Measurements from ENCODE around the gene TMED1. TPM values are rescaled to one million over a fixed set of nuclear protein-coding genes. Genes with fewer than 3 reads are reported as not detected.

TMED1 gene
- polyA plus RNA-seq, 2 of the 4 experiments (the other 2 are of a cell fraction), result 29.9 to 37.0 TPM

- POLR2A ChIA-PET, result no interaction called here
- no peak overlapping the region for H3K27ac ChIP-seq
- no peaks in the 10 kb centered on the region for H3K4me1 ChIP-seq
- no peaks in the 10 kb centered on the region for H3K9me3 ChIP-seq
- ATAC-seq (peak; percentile 77 to 82), DNase-seq (ENCODE audit: low read depth in 1 of 2, low spot score in 1 of 2) (peak in 1 of 2 experiments; percentile 79), FAIRE-seq (no peak)
- TF ChIP-seq ZFP36 (IDR thresholded peaks at IDR 0.05; ENCODE audit: borderline replicate concordance, partially characterized antibody) (peak; percentile 78), FOSL2 (IDR thresholded peaks at IDR 0.05) (no peak), FOSL2 (CRISPR knock-in tag; IDR thresholded peaks at IDR 0.05) (peak; percentile 66), FOXS1 (CRISPR knock-in tag; IDR thresholded peaks at IDR 0.05) (no peak)
- CTCF ChIA-PET, result interaction anchor here (0.6 to 6.5 kb wide), 4 partner anchors 12 to 745 kb away, joined by 3 to 34 read pairs (median 4); partner anchors contain the start of gene TMED1
- H3K4me3 ChIP-seq, result no peak overlapping the region
- WGBS (ENCODE audit: missing lambda C conversion rate), result 46% methylated on average over 7 of the region's 7 CpGs
- no peak overlapping the region for H3K4me2 ChIP-seq
Observed at GRCh38 chr19:10852098-10852800, 16.2 kb upstream of the TMED1 start.

GRCh38 chr19:10850631-10851030, 14.6 kb upstream of the TMED1 start:
- POLR2A ChIA-PET, result no interaction called here
- no peaks in the 10 kb centered on the region for H3K9me3 ChIP-seq
- DNase-seq (ENCODE audit: low read depth in 1 of 2, low spot score in 1 of 2), result no peak
- ATAC-seq, result no peak
- no peak for TF ChIP-seq CEBPB (IDR thresholded peaks at IDR 0.05)
- TF ChIP-seq NFE2L2 (conservative IDR thresholded peaks at IDR 0.05; ENCODE audit: low read length), result no peak
- TF ChIP-seq USF2 (IDR thresholded peaks at IDR 0.05), result no peak
- no peak for TF ChIP-seq NR3C1 (IDR thresholded peaks at IDR 0.05)
- no peak for TF ChIP-seq CHD4 (IDR thresholded peaks at IDR 0.05; ENCODE audit: borderline replicate concordance)
- TF ChIP-seq TP53 (CRISPR knock-in tag; IDR thresholded peaks at IDR 0.05), result no peak
- TF ChIP-seq RARB (CRISPR knock-in tag; IDR thresholded peaks at IDR 0.05), result no peak
- TF ChIP-seq GATA3 (IDR thresholded peaks at IDR 0.05; ENCODE audit: borderline replicate concordance), result no peak
- TF ChIP-seq ELK1 (IDR thresholded peaks at IDR 0.05; ENCODE audit: low read depth, low read length), result no peak
- no peak for TF ChIP-seq CBX2 (IDR thresholded peaks at IDR 0.05; ENCODE audit: borderline replicate concordance, low read depth)
- TF ChIP-seq SMC3 (IDR thresholded peaks at IDR 0.05), result no peak
- no peak for TF ChIP-seq EHMT2 (IDR thresholded peaks at IDR 0.05; ENCODE audit: low read depth)
- TF ChIP-seq RFX5 (IDR thresholded peaks at IDR 0.05), result no peak
- TF ChIP-seq ZFP36 (IDR thresholded peaks at IDR 0.05; ENCODE audit: borderline replicate concordance, partially characterized antibody), result no peak
- TF ChIP-seq FOSB (CRISPR knock-in tag; IDR thresholded peaks at IDR 0.05), result no peak
- no peak for TF ChIP-seq HOXA7 (CRISPR knock-in tag; IDR thresholded peaks at IDR 0.05)
- no peak for TF ChIP-seq HEYL (CRISPR knock-in tag; IDR thresholded peaks at IDR 0.05)
- TF ChIP-seq RCOR1 (IDR thresholded peaks at IDR 0.05; ENCODE audit: low read depth, low read length), result no peak
- WGBS (ENCODE audit: missing lambda C conversion rate), result 78% methylated on average over 5 of the region's 5 CpGs
- no peak overlapping the region for H3K4me2 ChIP-seq
- no peak for FAIRE-seq
- H3K4me3 ChIP-seq, result no peak overlapping the region
- no peak overlapping the region for H3K27ac ChIP-seq
- no peaks in the 10 kb centered on the region for H3K4me1 ChIP-seq
- CTCF ChIA-PET, result interaction anchor here (0.8 to 6.5 kb wide), 3 partner anchors 11 to 15 kb away, joined by 3 to 34 read pairs (median 3); partner anchors contain the start of gene TMED1

- ATAC-seq, result no peak
- CTCF ChIA-PET, result interaction anchor here (0.6 to 6.5 kb wide), 2 partner anchors 16 to 104 kb away, joined by 3 to 34 read pairs; no protein-coding TSS in a partner anchor
- no peak for DNase-seq (ENCODE audit: low read depth in 1 of 2, low spot score in 1 of 2)
Observed at GRCh38 chr19:10848230-10848856, 12.3 kb upstream of the TMED1 start, which contains the start of gene C19orf38. C19orf38 (plus strand) TSS chr19:10848415; CDS start chr19:10848509, 94 bp downstream.

More at GRCh38 chr19:10848230-10848856, 12.3 kb upstream of the TMED1 start, which contains the start of gene C19orf38:
- no peaks in the 10 kb centered on the region for H3K4me1 ChIP-seq
- no peak within 1 kb of the TSS for H3K27ac ChIP-seq
- FAIRE-seq, result no peak
- no peak within 1 kb of the TSS for H3K4me3 ChIP-seq
- H3K4me2 ChIP-seq, result no peak within 1 kb of the TSS
- no peaks in the 10 kb centered on the region for H3K9me3 ChIP-seq
- no peak for TF ChIP-seq ELK1 (IDR thresholded peaks at IDR 0.05; ENCODE audit: low read depth, low read length)
- no peak for TF ChIP-seq MAZ (IDR thresholded peaks at IDR 0.05; ENCODE audit: borderline replicate concordance, low read depth, low read length)
- TF ChIP-seq TFCP2L1 (CRISPR knock-in tag; IDR thresholded peaks at IDR 0.05), result no peak
- TF ChIP-seq CEBPB (IDR thresholded peaks at IDR 0.05), result no peak
- TF ChIP-seq FOSL2 (IDR thresholded peaks at IDR 0.05), result no peak
- no peak for TF ChIP-seq FOSL2 (CRISPR knock-in tag; IDR thresholded peaks at IDR 0.05)
- no peak for TF ChIP-seq RFX5 (IDR thresholded peaks at IDR 0.05)
- TF ChIP-seq PBX3 (IDR thresholded peaks at IDR 0.05), result no peak
- no peak for TF ChIP-seq SREBF2 (IDR thresholded peaks at IDR 0.05)
- TF ChIP-seq RARB (CRISPR knock-in tag; IDR thresholded peaks at IDR 0.05), result no peak
- 67% methylated on average over 12 of the region's 14 CpGs for WGBS (ENCODE audit: missing lambda C conversion rate)
- POLR2A ChIA-PET, result no interaction called here

Measured in A549 (cell line).